GM18498 (cell line): ENCODE data around the gene RALGPS1.
A peak's percentile ranks its signal among the peaks of the same experiment; 100 is the strongest.

Experiments
- ATAC-seq: cut with Tn5 transposase; IDR thresholded peaks from one replicate; pipeline ENCODE4 v1.9.1; 2021; ENCODE audit warnings: mild to moderate bottlenecking, moderate library complexity; ENCODE audit not compliant: unreplicated experiment

RALGPS1 gene

GRCh38 chr9:127181595-127182190, 267.1 kb downstream of the RALGPS1 start:
- no peak for ATAC-seq

- ATAC-seq, result no peak
Observed at GRCh38 chr9:127182901-127183746, 268.5 kb downstream of the RALGPS1 start.

GRCh38 chr9:127183814-127184582, 269.4 kb downstream of the RALGPS1 start:
- peak; percentile 82 for ATAC-seq

GRCh38 chr9:127184641-127185040, 270.1 kb downstream of the RALGPS1 start:
- no peak for ATAC-seq

GRCh38 chr9:127185181-127185580, 270.6 kb downstream of the RALGPS1 start:
- ATAC-seq, result no peak

GRCh38 chr9:127185931-127186781, 271.6 kb downstream of the RALGPS1 start:
- ATAC-seq, result no peak

- ATAC-seq, result no peak
Observed at GRCh38 chr9:127186806-127187205, 272.2 kb downstream of the RALGPS1 start.

- no peak for ATAC-seq
Observed at GRCh38 chr9:127187231-127187956, 272.8 kb downstream of the RALGPS1 start.

GRCh38 chr9:127188396-127188795, 273.8 kb downstream of the RALGPS1 start:
- ATAC-seq, result no peak

- no peak for ATAC-seq
Observed at GRCh38 chr9:127189628-127190027, 275.0 kb downstream of the RALGPS1 start.

- no peak for ATAC-seq
Observed at GRCh38 chr9:127192744-127193143, 278.2 kb downstream of the RALGPS1 start.

- no peak for ATAC-seq
Observed at GRCh38 chr9:127193483-127193882, 278.9 kb downstream of the RALGPS1 start.

GRCh38 chr9:127194881-127195713, 280.5 kb downstream of the RALGPS1 start:
- ATAC-seq, result no peak

GRCh38 chr9:127195976-127196825, 281.6 kb downstream of the RALGPS1 start:
- no peak for ATAC-seq

- ATAC-seq, result no peak
Observed at GRCh38 chr9:127196826-127197145, 282.2 kb downstream of the RALGPS1 start.

- ATAC-seq, result no peak
Observed at GRCh38 chr9:127197186-127197860, 282.7 kb downstream of the RALGPS1 start.

GRCh38 chr9:127197861-127198430, 283.4 kb downstream of the RALGPS1 start:
- ATAC-seq, result no peak

GRCh38 chr9:127198587-127198986, 284.0 kb downstream of the RALGPS1 start:
- no peak for ATAC-seq
